HepG2 (cell line): Measurements from ENCODE around the gene NACC2. TPM values are rescaled to one million over a fixed set of nuclear protein-coding genes. Genes with fewer than 3 reads are reported as not detected.

Experiments
- HMGA1 ChIP-seq: sonication (generic); formaldehyde crosslinking; conservative IDR thresholded peaks from 2 replicates; pipeline ENCODE4 v1.4.0; 2020; ENCODE audit warnings: missing genetic modification reagents
- MAF1 ChIP-seq: sonication (generic); formaldehyde crosslinking; IDR thresholded peaks from 2 replicates; pipeline ENCODE4 v1.5.0; 2020; ENCODE audit warnings: missing genetic modification reagents, borderline replicate concordance
- RNF219 ChIP-seq: sonication (generic); formaldehyde crosslinking; IDR thresholded peaks from 2 replicates; pipeline ENCODE4 v1.5.0; 2020; ENCODE audit warnings: mild to moderate bottlenecking, missing genetic modification reagents
- SMAD1 ChIP-seq: sonication (generic); formaldehyde crosslinking; IDR thresholded peaks from 2 replicates; pipeline ENCODE4 v1.4.0; 2020; ENCODE audit warnings: missing genetic modification reagents, low read depth, mild to moderate bottlenecking, borderline replicate concordance
- SOX13 ChIP-seq, 3 experiments: fragments of 450-650 bp in 1 of 3; sonication (generic) in 1 of 3; formaldehyde crosslinking in 1 of 3; IDR thresholded peaks in 2 of 3; conservative IDR thresholded peaks in 1 of 3; 2 replicates each; pipeline versions ENCODE4 v1.5.0 to v1.6.1; 2016 to 2020; ENCODE audit warnings: antibody characterized with exemption in 1 of 3, mild to moderate bottlenecking in 1 of 3, missing compliant biosample characterization in 1 of 3, missing genetic modification reagents in 1 of 3, moderate library complexity in 1 of 3
- TOE1 ChIP-seq: sonication (generic); formaldehyde crosslinking; IDR thresholded peaks from 2 replicates; pipeline ENCODE4 v1.4.0; 2020; ENCODE audit warnings: mild to moderate bottlenecking, missing genetic modification reagents
- ZBTB14 ChIP-seq: sonication (generic); formaldehyde crosslinking; IDR thresholded peaks from 2 replicates; pipeline ENCODE4 v1.4.0; 2020; ENCODE audit warnings: missing genetic modification reagents
- ZBTB2 ChIP-seq: sonication (generic); formaldehyde crosslinking; IDR thresholded peaks from 2 replicates; pipeline ENCODE4 v1.8.0; 2022; ENCODE audit warnings: low read depth, missing genetic modification reagents
- ZFP62 ChIP-seq: sonication (generic); formaldehyde crosslinking; IDR thresholded peaks from 2 replicates; pipeline ENCODE4 v1.4.0; 2020; ENCODE audit warnings: missing genetic modification reagents
- ZNF20 ChIP-seq: sonication (generic); formaldehyde crosslinking; IDR thresholded peaks from 2 replicates; pipeline ENCODE4 v1.4.0; 2020; ENCODE audit warnings: mild to moderate bottlenecking, moderate library complexity, missing genetic modification reagents
- ZNF691 ChIP-seq: sonication (generic); formaldehyde crosslinking; IDR thresholded peaks from 2 replicates; pipeline ENCODE4 v1.4.0; 2020; ENCODE audit warnings: missing genetic modification reagents, low read depth, mild to moderate bottlenecking, borderline replicate concordance
- ZNF737 ChIP-seq: sonication (generic); formaldehyde crosslinking; IDR thresholded peaks from 2 replicates; pipeline ENCODE4 v1.5.0; 2020; ENCODE audit warnings: missing genetic modification reagents, mild to moderate bottlenecking, borderline replicate concordance
- ZNF777 ChIP-seq: sonication (generic); formaldehyde crosslinking; IDR thresholded peaks from 2 replicates; pipeline ENCODE4 v1.4.0; 2020; ENCODE audit warnings: missing genetic modification reagents
- polyA plus RNA-seq, 8 experiments: library from polyadenylated mRNA; depleted of rRNA in 3 of 8; stranded (reverse) in 7 of 8; unstranded in 1 of 8; fragments of >200 nt; fragmentation: Illumina TruSeq in 4 of 8; extraction: Trizol in 4 of 8; gene quantifications; 2 replicates each; pipeline versions ENCODE4 v1.2.1 to v1.2.3, GENCODE V29; 2011 to 2016; ENCODE audit warnings: low read depth in 4 of 8, missing spikeins in 1 of 8, mixed read lengths in 1 of 8; ENCODE audit not compliant: insufficient read depth in 1 of 8
- total RNA-seq, 5 experiments: library from RNA; depleted of rRNA; stranded (reverse); fragments of >200 nt; fragmentation: Illumina TruSeq; extraction: Trizol; gene quantifications; 2 replicates each; pipeline ENCODE4 v1.2.3, GENCODE V29; 2016; ENCODE audit warnings: low read depth in 1 of 5
- TF ChIP-seq, protein P1 (sequence below): sonication (generic); formaldehyde crosslinking; IDR thresholded peaks from one replicate; pipeline ENCODE4 v1.5.1; 2020; ENCODE audit warnings: mild to moderate bottlenecking, missing genetic modification reagents; ENCODE audit errors: not compliant biosample characterization

The NACC2 gene
- total and polyA plus RNA-seq, 2 of the 13 experiments (the other 11 are each of a cell fraction or from before 2014, with no cell fraction given) = 5.9 to 12.3 TPM

GRCh38 chr9:135971892-135972291, 123.2 kb downstream of the NACC2 start (continued):
- TF ChIP-seq, protein P1, sequence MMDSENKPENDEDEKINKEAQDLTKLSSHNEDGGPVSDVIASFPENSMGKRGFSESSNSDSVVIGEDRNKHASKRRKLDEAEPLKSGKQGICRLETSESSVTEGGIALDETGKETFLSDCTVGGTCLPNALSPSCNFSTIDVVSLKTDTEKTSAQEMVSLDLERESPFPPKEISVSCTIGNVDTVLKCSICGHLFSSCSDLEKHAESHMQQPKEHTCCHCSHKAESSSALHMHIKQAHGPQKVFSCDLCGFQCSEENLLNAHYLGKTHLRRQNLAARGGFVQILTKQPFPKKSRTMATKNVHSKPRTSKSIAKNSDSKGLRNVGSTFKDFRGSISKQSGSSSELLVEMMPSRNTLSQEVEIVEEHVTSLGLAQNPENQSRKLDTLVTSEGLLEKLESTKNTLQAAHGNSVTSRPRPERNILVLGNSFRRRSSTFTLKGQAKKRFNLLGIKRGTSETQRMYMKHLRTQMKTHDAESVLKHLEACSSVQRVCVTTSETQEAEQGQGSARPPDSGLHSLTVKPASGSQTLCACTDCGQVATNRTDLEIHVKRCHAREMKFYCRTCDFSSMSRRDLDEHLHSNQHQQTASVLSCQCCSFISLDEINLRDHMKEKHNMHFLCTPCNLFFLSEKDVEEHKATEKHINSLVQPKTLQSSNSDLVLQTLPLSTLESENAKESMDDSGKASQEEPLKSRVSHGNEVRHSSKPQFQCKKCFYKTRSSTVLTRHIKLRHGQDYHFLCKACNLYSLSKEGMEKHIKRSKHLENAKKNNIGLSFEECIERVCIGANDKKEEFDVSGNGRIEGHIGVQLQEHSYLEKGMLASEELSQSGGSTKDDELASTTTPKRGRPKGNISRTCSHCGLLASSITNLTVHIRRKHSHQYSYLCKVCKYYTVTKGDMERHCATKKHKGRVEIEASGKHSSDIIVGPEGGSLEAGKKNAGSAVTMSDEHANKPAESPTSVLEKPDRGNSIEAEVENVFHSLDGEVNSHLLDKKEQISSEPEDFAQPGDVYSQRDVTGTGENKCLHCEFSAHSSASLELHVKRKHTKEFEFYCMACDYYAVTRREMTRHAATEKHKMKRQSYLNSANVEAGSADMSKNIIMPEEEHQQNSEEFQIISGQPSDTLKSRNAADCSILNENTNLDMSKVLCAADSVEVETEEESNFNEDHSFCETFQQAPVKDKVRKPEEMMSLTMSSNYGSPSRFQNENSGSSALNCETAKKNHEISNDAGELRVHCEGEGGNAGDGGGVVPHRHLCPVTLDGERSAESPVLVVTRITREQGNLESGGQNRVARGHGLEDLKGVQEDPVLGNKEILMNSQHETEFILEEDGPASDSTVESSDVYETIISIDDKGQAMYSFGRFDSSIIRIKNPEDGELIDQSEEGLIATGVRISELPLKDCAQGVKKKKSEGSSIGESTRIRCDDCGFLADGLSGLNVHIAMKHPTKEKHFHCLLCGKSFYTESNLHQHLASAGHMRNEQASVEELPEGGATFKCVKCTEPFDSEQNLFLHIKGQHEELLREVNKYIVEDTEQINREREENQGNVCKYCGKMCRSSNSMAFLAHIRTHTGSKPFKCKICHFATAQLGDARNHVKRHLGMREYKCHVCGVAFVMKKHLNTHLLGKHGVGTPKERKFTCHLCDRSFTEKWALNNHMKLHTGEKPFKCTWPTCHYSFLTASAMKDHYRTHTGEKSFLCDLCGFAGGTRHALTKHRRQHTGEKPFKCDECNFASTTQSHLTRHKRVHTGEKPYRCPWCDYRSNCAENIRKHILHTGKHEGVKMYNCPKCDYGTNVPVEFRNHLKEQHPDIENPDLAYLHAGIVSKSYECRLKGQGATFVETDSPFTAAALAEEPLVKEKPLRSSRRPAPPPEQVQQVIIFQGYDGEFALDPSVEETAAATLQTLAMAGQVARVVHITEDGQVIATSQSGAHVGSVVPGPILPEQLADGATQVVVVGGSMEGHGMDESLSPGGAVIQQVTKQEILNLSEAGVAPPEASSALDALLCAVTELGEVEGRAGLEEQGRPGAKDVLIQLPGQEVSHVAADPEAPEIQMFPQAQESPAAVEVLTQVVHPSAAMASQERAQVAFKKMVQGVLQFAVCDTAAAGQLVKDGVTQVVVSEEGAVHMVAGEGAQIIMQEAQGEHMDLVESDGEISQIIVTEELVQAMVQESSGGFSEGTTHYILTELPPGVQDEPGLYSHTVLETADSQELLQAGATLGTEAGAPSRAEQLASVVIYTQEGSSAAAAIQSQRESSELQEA (CRISPR knock-in tag) = peak; percentile 96
- TF ChIP-seq ZBTB2 (CRISPR knock-in tag) (peak; percentile 89), ZNF737 (CRISPR knock-in tag) (peak; percentile 99), ZNF777 (CRISPR knock-in tag) (peak; percentile 87), ZBTB14 (CRISPR knock-in tag) (peak; percentile 56), SMAD1 (CRISPR knock-in tag) (0 out of 2 replicates have a peak, but pooled peaks have one; percentile 79), ZFP62 (CRISPR knock-in tag) (no peak), TOE1 (CRISPR knock-in tag) (peak; percentile 98), HMGA1 (CRISPR knock-in tag) (no peak), ZNF691 (CRISPR knock-in tag) (peak; percentile 87; the same call in 1 of the 2 replicates), MAF1 (CRISPR knock-in tag) (peak; percentile 98), ZNF20 (CRISPR knock-in tag) (peak; percentile 98), RNF219 (CRISPR knock-in tag) (peak; percentile 96; the same call in 1 of the 2 replicates), SOX13 (IDR thresholded peaks at IDR 0.05) (no peak), SOX13 (CRISPR knock-in tag; conservative IDR thresholded peaks at IDR 0.05 in 1 of 2, IDR thresholded peaks at IDR 0.05 in 1 of 2) (peak in 1 of 2 experiments; percentile 85; a peak in 2 of 4 replicates)
